PFSK-1 (cell line): ENCODE results near the gene CEP128.

Experiments used
- FOXP2 ChIP-seq: optimal IDR thresholded peaks from 2 replicates; pipeline ENCODE3; 2011; ENCODE audit warnings: borderline replicate concordance, control low read depth, inconsistent platforms; ENCODE audit not compliant: insufficient read depth; ENCODE audit errors: extremely low read length, extremely low read depth
- POLR2AphosphoS5 ChIP-seq: IDR thresholded peaks from 2 replicates; pipeline ENCODE4 v1.6.1; 2012; ENCODE audit warnings: low read depth, mild to moderate bottlenecking, control low read depth, low read length, moderate library complexity
- REST ChIP-seq, 2 experiments: IDR thresholded peaks; 2 replicates each; pipeline versions ENCODE4 v1.6.1 to v1.8.0; 2011 to 2012; ENCODE audit warnings: low read depth in 2 of 2, low read length in 2 of 2, control low read depth in 1 of 2, inconsistent platforms in 1 of 2, mild to moderate bottlenecking in 1 of 2, moderate library complexity in 1 of 2; ENCODE audit not compliant: insufficient read depth in 1 of 2
- SIN3A ChIP-seq: IDR thresholded peaks from 2 replicates; pipeline ENCODE4 v1.6.1; 2012; ENCODE audit warnings: mild to moderate bottlenecking, low read length, moderate library complexity, borderline replicate concordance; ENCODE audit not compliant: insufficient read depth
- TAF1 ChIP-seq: IDR thresholded peaks from 2 replicates; pipeline ENCODE4 v1.6.1; 2012; ENCODE audit warnings: low read length, control low read depth, borderline replicate concordance; ENCODE audit not compliant: insufficient read depth

CEP128 gene

GRCh38 chr14:80958226-80958625, 16.7 kb upstream of the CEP128 start:
- TF ChIP-seq TAF1 (no peak), POLR2AphosphoS5 (no peak)

- TF ChIP-seq REST (IDR thresholded peaks at IDR 0.05; ENCODE audit: insufficient read depth in 1 of 2, low read depth in 2 of 2, low read length in 2 of 2): no peak
- no peak for TF ChIP-seq TAF1
- no peak for TF ChIP-seq SIN3A
- TF ChIP-seq POLR2AphosphoS5: no peak
- no peak for TF ChIP-seq FOXP2
Observed at GRCh38 chr14:80957613-80958012, 16.1 kb upstream of the CEP128 start.

GRCh38 chr14:80956922-80957321, 15.4 kb upstream of the CEP128 start:
- no peak for TF ChIP-seq TAF1
- no peak for TF ChIP-seq POLR2AphosphoS5
- TF ChIP-seq REST (IDR thresholded peaks at IDR 0.05; ENCODE audit: insufficient read depth in 1 of 2, low read depth in 2 of 2, low read length in 2 of 2): no peak
- TF ChIP-seq SIN3A: no peak
- TF ChIP-seq FOXP2: no peak

GRCh38 chr14:80956102-80956501, 14.6 kb upstream of the CEP128 start:
- TF ChIP-seq TAF1 (no peak), FOXP2 (no peak), POLR2AphosphoS5 (no peak), REST (IDR thresholded peaks at IDR 0.05; ENCODE audit: insufficient read depth in 1 of 2, low read depth in 2 of 2, low read length in 2 of 2) (no peak), SIN3A (no peak)

- TF ChIP-seq REST (IDR thresholded peaks at IDR 0.05; ENCODE audit: insufficient read depth in 1 of 2, low read depth in 2 of 2, low read length in 2 of 2) (no peak), SIN3A (no peak), TAF1 (no peak)
Observed at GRCh38 chr14:80955416-80955941, 13.9 kb upstream of the CEP128 start, which contains the start of gene TSHR. TSHR (plus strand) TSS chr14:80955621; CDS start chr14:80955681, 60 bp downstream.

GRCh38 chr14:80954687-80955299, 13.3 kb upstream of the CEP128 start:
- TF ChIP-seq POLR2AphosphoS5: no peak
- no peak for TF ChIP-seq REST (IDR thresholded peaks at IDR 0.05; ENCODE audit: insufficient read depth in 1 of 2, low read depth in 2 of 2, low read length in 2 of 2)
- no peak for TF ChIP-seq TAF1
- no peak for TF ChIP-seq SIN3A
- TF ChIP-seq FOXP2: no peak
